ENCODE measurements around the gene TFDP1.

GRCh38 chr13:113672002-113672651, 87.6 kb downstream of the TFDP1 start:
- TF ChIP-seq POLR2AphosphoS5 (IDR thresholded peaks at IDR 0.05) (no peak), EP300 (IDR thresholded peaks at IDR 0.05) (no peak), CTCF (IDR thresholded peaks at IDR 0.05) (no peak), POLR2A (IDR thresholded peaks at IDR 0.05) (no peak)
